Uterus (tissue), 4 donors: ENCODE measurements around the gene CTIF. TPM values are rescaled to one million over a fixed set of nuclear protein-coding genes. Genes with fewer than 3 reads are reported as not detected.

Experiments
- DNase-seq, 2 donors: peaks; one replicate each; pipeline ENCODE4 v3.0.0-alpha.2; 2019 to 2020
- H3K27ac ChIP-seq, 2 donors: fragments of 200-600 bp; sonication (generic); 1 replicate in 1 of 2; 2 replicates in 1 of 2; pipeline ENCODE4 v1.5.1; 2016 to 2018
- H3K27me3 ChIP-seq, 2 donors: fragments of 200-600 bp; sonication (generic); one replicate each; pipeline ENCODE4 v1.5.1; 2018 to 2019; ENCODE audit warnings: control low read depth in 1 of 2
- H3K36me3 ChIP-seq, 2 donors: fragments of 200-600 bp; sonication (generic); one replicate each; pipeline ENCODE4 v1.5.1; 2019; ENCODE audit warnings: control low read depth in 1 of 2
- H3K4me1 ChIP-seq, 2 donors: fragments of 200-600 bp; sonication (generic); one replicate each; pipeline ENCODE4 v1.5.1; 2018 to 2019; ENCODE audit warnings: control low read depth in 1 of 2
- H3K4me3 ChIP-seq, 2 donors: fragments of 200-600 bp; sonication (generic); 1 replicate in 1 of 2; 2 replicates in 1 of 2; pipeline ENCODE4 v1.5.1; 2018 to 2019; ENCODE audit warnings: mild to moderate bottlenecking in 1 of 2
- H3K9me3 ChIP-seq, 2 donors: fragments of 200-600 bp; sonication (generic); one replicate each; pipeline ENCODE4 v1.5.1; 2019; ENCODE audit warnings: control low read depth in 1 of 2
- CTCF ChIP-seq, 4 experiments: fragments of 200-600 bp in 2 of 4; fragments of 450-650 bp in 2 of 4; sonication (generic) in 2 of 4; IDR thresholded peaks; one replicate each; pipeline ENCODE4 v1.5.1; 2016 to 2019; ENCODE audit warnings: antibody characterized with exemption in 4 of 4, mild to moderate bottlenecking in 2 of 4, moderate library complexity in 1 of 4
- POLR2A ChIP-seq, 2 donors: fragments of 450-650 bp; IDR thresholded peaks; one replicate each; pipeline ENCODE4 v1.6.1; 2016; ENCODE audit warnings: antibody characterized with exemption in 2 of 2, mild to moderate bottlenecking in 1 of 2, moderate library complexity in 1 of 2
- intact Hi-C: fragments of 100-400 bp; cut with DNase I; formaldehyde crosslinking; loops from one replicate; pipeline ENCODE4 v1.15.1; 2023; ENCODE audit warnings: low total_unique reads
- total RNA-seq, 4 donors: library from RNA; depleted of rRNA in 3 of 4; stranded (reverse); fragments of >200 nt in 3 of 4; gene quantifications; one replicate each; pipeline versions ENCODE4 v1.1.0 to v1.2.4, GENCODE V29; 2014 to 2023
- donor health status: DM: yes; HTN: yes; CAD: no.

The CTIF gene
- total RNA-seq, 4 donors from 2014 or later, result 11.3 to 94.3 (median 48.0) TPM

GRCh38 chr18:48803951-48804855 is 265.4 kb downstream of the CTIF start:
- Histone ChIP-seq H3K36me3 (no peaks in the 10 kb centered on the region), H3K4me3 (no peak overlapping the region), H3K9me3 (no peaks in the 10 kb centered on the region), H3K27ac (no peak overlapping the region), H3K27me3 (no peaks in the 10 kb centered on the region), H3K4me1 (peaks cover 0 to 7% of the 10 kb centered on the region in 2 donors)
- intact Hi-C loops, result no loop called here
- peak; percentile 8 to 11 for DNase-seq
- no peak for TF ChIP-seq CTCF (IDR thresholded peaks at IDR 0.05)
- TF ChIP-seq POLR2A (IDR thresholded peaks at IDR 0.05), result no peak

GRCh38 chr18:48804856-48805610 is 266.2 kb downstream of the CTIF start:
- Histone ChIP-seq H3K27ac (no peak overlapping the region), H3K4me3 (no peak overlapping the region), H3K4me1 (peaks cover 0 to 7% of the 10 kb centered on the region in 2 donors), H3K36me3 (no peaks in the 10 kb centered on the region), H3K9me3 (no peaks in the 10 kb centered on the region), H3K27me3 (no peaks in the 10 kb centered on the region)
- TF ChIP-seq POLR2A (IDR thresholded peaks at IDR 0.05) (no peak), CTCF (IDR thresholded peaks at IDR 0.05) (no peak)
- peak; percentile 7 to 8 for DNase-seq
- intact Hi-C loops, result no loop called here

- Histone ChIP-seq H3K4me1 (peaks cover 0 to 7% of the 10 kb centered on the region in 2 donors), H3K4me3 (no peak overlapping the region), H3K9me3 (no peaks in the 10 kb centered on the region), H3K27me3 (no peaks in the 10 kb centered on the region), H3K36me3 (no peaks in the 10 kb centered on the region), H3K27ac (peak overlapping the region; percentile 6 to 22)
- peak; percentile 4 to 12 for DNase-seq
- intact Hi-C loops, result no loop called here
- TF ChIP-seq POLR2A (IDR thresholded peaks at IDR 0.05) (no peak), CTCF (IDR thresholded peaks at IDR 0.05) (no peak)
Observed at GRCh38 chr18:48805826-48806535, 267.1 kb downstream of the CTIF start.

GRCh38 chr18:48806551-48807261 is 267.9 kb downstream of the CTIF start:
- no peaks in the 10 kb centered on the region for H3K9me3 ChIP-seq
- no peak overlapping the region for H3K4me3 ChIP-seq
- peak; percentile 13 to 23 for DNase-seq
- intact Hi-C loops, result no loop called here
- H3K36me3 ChIP-seq, result no peaks in the 10 kb centered on the region
- no peak for TF ChIP-seq POLR2A (IDR thresholded peaks at IDR 0.05)
- no peak for TF ChIP-seq CTCF (IDR thresholded peaks at IDR 0.05)
- H3K4me1 ChIP-seq, result peaks cover 0 to 4% of the 10 kb centered on the region in 2 donors
- H3K27me3 ChIP-seq, result no peaks in the 10 kb centered on the region
- H3K27ac ChIP-seq, result peak overlapping the region; percentile 6 to 40
